Osteocyte (in vitro differentiated cells): Measurements from ENCODE around the gene PIGO. TPM values are rescaled to one million over a fixed set of nuclear protein-coding genes. Genes with fewer than 3 reads are reported as not detected.

ENCODE experiments used
- DNase-seq: peaks from one replicate; pipeline ENCODE4 v3.0.0; 2021; ENCODE audit warnings: mixed read lengths; ENCODE audit not compliant: unreplicated experiment; ENCODE audit errors: extremely low spot score
- H3K27ac Mint-ChIP-seq: one replicate; pipeline ENCODE4 v1.8.0; 2021; ENCODE audit warnings: mild to moderate bottlenecking, mixed read lengths; ENCODE audit not compliant: unreplicated experiment
- H3K27me3 Mint-ChIP-seq: one replicate; pipeline ENCODE4 v1.8.0; 2021; ENCODE audit warnings: mixed read lengths; ENCODE audit not compliant: unreplicated experiment
- H3K36me3 Mint-ChIP-seq: one replicate; pipeline ENCODE4 v1.8.0; 2021; ENCODE audit warnings: mixed read lengths; ENCODE audit not compliant: unreplicated experiment
- H3K4me1 Mint-ChIP-seq: one replicate; pipeline ENCODE4 v1.8.0; 2021; ENCODE audit warnings: mixed read lengths; ENCODE audit not compliant: unreplicated experiment
- H3K4me3 Mint-ChIP-seq: one replicate; pipeline ENCODE4 v1.8.0; 2021; ENCODE audit warnings: mild to moderate bottlenecking, moderate library complexity, mixed read lengths; ENCODE audit not compliant: unreplicated experiment
- H3K9me3 Mint-ChIP-seq: one replicate; pipeline ENCODE4 v1.8.0; 2021; ENCODE audit warnings: mixed read lengths; ENCODE audit not compliant: unreplicated experiment
- CTCF ChIP-seq: fragments of 200-600 bp; sonication (generic); IDR thresholded peaks from 2 replicates; pipeline ENCODE4 v1.5.0; 2021; ENCODE audit warnings: antibody characterized with exemption, mild to moderate bottlenecking, moderate library complexity
- total RNA-seq: library from RNA; stranded (reverse); gene quantifications from 2 replicates; pipeline ENCODE4 v1.2.1, GENCODE V29; 2021

Gene PIGO
- total RNA-seq, 1 donor from 2014 or later = 33.9 TPM

GRCh38 chr9:35042891-35043545 is 53.4 kb downstream of the PIGO start:
- no peak for TF ChIP-seq CTCF
- H3K9me3 Mint-ChIP-seq = no peaks in the 10 kb centered on the region
- peaks cover 13% of the 10 kb centered on the region for H3K36me3 Mint-ChIP-seq
- H3K4me1 Mint-ChIP-seq = no peaks in the 10 kb centered on the region
- no peak for DNase-seq
- H3K27ac Mint-ChIP-seq = no peak overlapping the region
- H3K4me3 Mint-ChIP-seq = no peak overlapping the region
- H3K27me3 Mint-ChIP-seq = no peaks in the 10 kb centered on the region

DNA sequence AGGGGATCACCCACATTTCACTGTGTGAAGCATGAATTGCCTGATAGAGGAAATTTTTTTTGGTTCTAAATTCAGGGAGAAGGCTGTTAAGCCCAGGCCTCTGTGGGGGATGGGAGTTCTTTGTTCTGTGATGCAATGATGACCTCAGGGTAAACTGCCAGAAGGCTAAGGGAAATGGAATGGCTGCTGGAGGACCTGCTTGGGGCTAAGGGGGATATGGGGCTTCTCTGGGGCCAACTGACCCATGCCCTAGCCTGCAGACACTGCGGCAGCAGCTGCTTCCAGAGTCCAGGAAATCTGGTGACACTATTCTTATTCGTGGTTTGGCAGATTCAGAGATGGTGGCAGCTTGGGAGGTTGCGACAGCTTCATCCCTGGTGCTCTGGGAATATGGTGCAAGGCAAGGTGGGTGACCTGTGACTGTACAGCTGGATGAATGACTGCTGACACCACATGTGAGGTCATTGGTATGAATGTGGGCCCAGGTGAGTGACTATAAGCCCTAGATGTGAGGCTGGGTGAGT is 54.2 kb downstream of the PIGO start:
- Mint-ChIP-seq H3K4me3 (no peak overlapping the region), H3K27ac (no peak overlapping the region), H3K27me3 (no peaks in the 10 kb centered on the region), H3K4me1 (no peaks in the 10 kb centered on the region), H3K9me3 (no peaks in the 10 kb centered on the region), H3K36me3 (peaks cover 13% of the 10 kb centered on the region)
- no peak for TF ChIP-seq CTCF
- no peak for DNase-seq

Other genes starting within 250 kb of the PIGO start
- not detected in 2 replicates for gene PHF24, start 138.3 kb downstream of the PIGO start, total RNA-seq
- 6.8 TPM in 2 replicates for gene DNAJB5, start 106.8 kb downstream of the PIGO start, total RNA-seq
- gene VCP, start 24.0 kb downstream of the PIGO start, total RNA-seq = 254 and 268 TPM in 2 replicates
- gene FANCG, start 16.6 kb downstream of the PIGO start, total RNA-seq = 22.7 and 27.9 TPM in 2 replicates
- gene STOML2, start 6.5 kb upstream of the PIGO start, total RNA-seq = 100 and 104 TPM in 2 replicates
- 26.8 and 30.3 TPM in 2 replicates for gene ATOSB, start 19.3 kb upstream of the PIGO start, total RNA-seq
- gene UNC13B, start 65.4 kb upstream of the PIGO start, total RNA-seq = 24.5 and 24.9 TPM in 2 replicates